DND-41 (cell line): ENCODE measurements around the gene CLCA1.

ENCODE experiments used
- CTCF ChIP-seq: IDR thresholded peaks from 2 replicates; pipeline ENCODE4 v1.5.1; 2012; ENCODE audit warnings: borderline replicate concordance, low read length, moderate library complexity, mild to moderate bottlenecking; ENCODE audit not compliant: poor library complexity, severe bottlenecking; ENCODE audit errors: extremely low read depth
- EZH2 ChIP-seq: IDR thresholded peaks from 3 replicates; pipeline ENCODE4 v1.6.1; 2012; ENCODE audit warnings: borderline replicate concordance, low read depth, mild to moderate bottlenecking, moderate library complexity, low read length, inconsistent platforms; ENCODE audit not compliant: severe bottlenecking

- TF ChIP-seq CTCF (no peak), EZH2 (no peak)
Observed at GRCh38 chr1:86504895-86505563, 36.3 kb downstream of the CLCA1 start.
